C4-2B (cell line): ENCODE results near the gene CD101.

Experiments used
- ZFX ChIP-seq: fragments of 450-650 bp; IDR thresholded peaks from 2 replicates; pipeline ENCODE4 v1.6.1; 2017
- TF ChIP-seq, protein P1 (sequence below): fragments of 450-650 bp; conservative IDR thresholded peaks from 2 replicates; pipeline ENCODE4 v1.5.1; 2017; ENCODE audit warnings: mild to moderate bottlenecking

DNA sequence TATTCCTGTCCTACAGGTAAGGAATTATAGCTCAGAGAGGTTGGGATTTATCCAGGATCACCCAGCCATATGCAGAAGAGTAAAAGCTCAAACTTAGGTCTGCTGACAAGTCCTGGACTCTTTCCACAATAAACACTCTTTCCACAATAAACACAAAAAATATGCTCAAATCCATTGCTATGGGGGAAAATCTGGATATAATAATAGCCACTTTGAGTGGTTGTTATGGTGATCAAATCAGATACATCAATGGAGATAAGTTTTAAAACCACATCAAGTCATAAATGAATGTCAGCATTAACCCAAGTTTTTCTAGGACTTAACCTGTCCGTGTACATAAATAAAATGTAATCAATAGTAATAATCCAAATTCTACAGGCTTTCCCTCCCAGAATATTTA lies 36.2 kb downstream of the CD101 start:
- TF ChIP-seq, protein P1, sequence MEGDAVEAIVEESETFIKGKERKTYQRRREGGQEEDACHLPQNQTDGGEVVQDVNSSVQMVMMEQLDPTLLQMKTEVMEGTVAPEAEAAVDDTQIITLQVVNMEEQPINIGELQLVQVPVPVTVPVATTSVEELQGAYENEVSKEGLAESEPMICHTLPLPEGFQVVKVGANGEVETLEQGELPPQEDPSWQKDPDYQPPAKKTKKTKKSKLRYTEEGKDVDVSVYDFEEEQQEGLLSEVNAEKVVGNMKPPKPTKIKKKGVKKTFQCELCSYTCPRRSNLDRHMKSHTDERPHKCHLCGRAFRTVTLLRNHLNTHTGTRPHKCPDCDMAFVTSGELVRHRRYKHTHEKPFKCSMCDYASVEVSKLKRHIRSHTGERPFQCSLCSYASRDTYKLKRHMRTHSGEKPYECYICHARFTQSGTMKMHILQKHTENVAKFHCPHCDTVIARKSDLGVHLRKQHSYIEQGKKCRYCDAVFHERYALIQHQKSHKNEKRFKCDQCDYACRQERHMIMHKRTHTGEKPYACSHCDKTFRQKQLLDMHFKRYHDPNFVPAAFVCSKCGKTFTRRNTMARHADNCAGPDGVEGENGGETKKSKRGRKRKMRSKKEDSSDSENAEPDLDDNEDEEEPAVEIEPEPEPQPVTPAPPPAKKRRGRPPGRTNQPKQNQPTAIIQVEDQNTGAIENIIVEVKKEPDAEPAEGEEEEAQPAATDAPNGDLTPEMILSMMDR, result no peak
- TF ChIP-seq ZFX, result no peak
